Gastroesophageal sphincter (tissue), 4 donors: ENCODE measurements around the gene CTNNA1. TPM values are rescaled to one million over a fixed set of nuclear protein-coding genes. Genes with fewer than 3 reads are reported as not detected.

Experiments used
- ATAC-seq: fragments of 150-250 bp; one replicate; pipeline ENCODE4 v1.9.1; 2016; ENCODE audit warnings: mild to moderate bottlenecking, moderate library complexity
- H3K27ac ChIP-seq, 4 donors: fragments of 200-600 bp; sonication (generic) in 3 of 4; 1 replicate in 3 of 4; 2 replicates in 1 of 4; pipeline ENCODE4 v1.5.1; 2016 to 2019
- H3K27me3 ChIP-seq: fragments of 200-600 bp; sonication (generic); one replicate; pipeline ENCODE4 v1.5.1; 2019
- H3K36me3 ChIP-seq, 2 donors: fragments of 200-600 bp; sonication (generic); one replicate each; pipeline ENCODE4 v1.5.1; 2019; ENCODE audit warnings: control low read depth in 1 of 2
- H3K4me1 ChIP-seq, 3 donors: fragments of 200-600 bp; sonication (generic); 1 replicate in 2 of 3; 2 replicates in 1 of 3; pipeline ENCODE4 v1.5.1; 2016 to 2019; ENCODE audit warnings: control low read depth in 2 of 3
- H3K4me3 ChIP-seq, 2 donors: fragments of 200-600 bp; sonication (generic); one replicate each; pipeline ENCODE4 v1.5.1; 2019; ENCODE audit warnings: mild to moderate bottlenecking in 1 of 2, moderate library complexity in 1 of 2
- H3K9me3 ChIP-seq, 3 donors: fragments of 200-600 bp; sonication (generic); one replicate each; pipeline ENCODE4 v1.5.1; 2017 to 2019; ENCODE audit warnings: control low read depth in 2 of 3
- CTCF ChIP-seq, 4 experiments: fragments of 200-600 bp in 2 of 4; fragments of 450-650 bp in 2 of 4; sonication (generic) in 1 of 4; IDR thresholded peaks; one replicate each; pipeline ENCODE4 v1.5.1; 2017 to 2019; ENCODE audit warnings: antibody characterized with exemption in 4 of 4, mild to moderate bottlenecking in 2 of 4, moderate library complexity in 2 of 4
- EP300 ChIP-seq: sonication (generic); formaldehyde crosslinking; IDR thresholded peaks from one replicate; pipeline ENCODE4 v1.6.1; 2017; ENCODE audit warnings: antibody characterized with exemption, mild to moderate bottlenecking
- POLR2A ChIP-seq, 2 donors: fragments of 450-650 bp; IDR thresholded peaks; one replicate each; pipeline ENCODE4 v1.6.1; 2017; ENCODE audit warnings: antibody characterized with exemption in 2 of 2, mild to moderate bottlenecking in 2 of 2, moderate library complexity in 1 of 2
- POLR2AphosphoS5 ChIP-seq: sonication (generic); formaldehyde crosslinking; IDR thresholded peaks from one replicate; pipeline ENCODE4 v1.6.1; 2017; ENCODE audit warnings: antibody characterized with exemption
- WGBS, 2 donors: methylation state at CpG; one replicate each; pipeline ENCODE4 v1.1.5; 2018; ENCODE audit warnings: low coverage in 1 of 2; 5-methylcytosine and 5-hydroxymethylcytosine counted together
- total RNA-seq, 4 donors: library from RNA; depleted of rRNA; stranded (reverse); fragments of >200 nt; gene quantifications; one replicate each; pipeline ENCODE4 v1.1.0, GENCODE V29; 2016

CTNNA1 gene
- total RNA-seq, 4 donors from 2014 or later, result 289 to 425 (median 365) TPM

- Histone ChIP-seq H3K9me3 (no peaks in the 10 kb centered on the region), H3K4me1 (peaks cover 0 to 6% (median 0%) of the 10 kb centered on the region in 3 donors), H3K27ac (no peak overlapping the region), H3K36me3 (no peaks in the 10 kb centered on the region), H3K27me3 (no peaks in the 10 kb centered on the region), H3K4me3 (no peak overlapping the region)
- ATAC-seq, result no peak
- 96 to 100% methylated on average over 1 to 3 of the region's 3 CpGs for WGBS, 2 donors
- TF ChIP-seq POLR2AphosphoS5 (no peak), EP300 (no peak), POLR2A (IDR thresholded peaks at IDR 0.05) (no peak), CTCF (IDR thresholded peaks at IDR 0.05) (no peak)
Observed at GRCh38 chr5:138717399-138717798, 35.8 kb upstream of the CTNNA1 start.

- 70% methylated on average over 2 of the region's 2 CpGs; no CpG with 5 or more reads in 1 of the 2 donors for WGBS, 2 donors
- TF ChIP-seq EP300 (no peak), POLR2A (IDR thresholded peaks at IDR 0.05) (no peak), POLR2AphosphoS5 (no peak), CTCF (IDR thresholded peaks at IDR 0.05) (no peak)
- H3K36me3 ChIP-seq, result no peaks in the 10 kb centered on the region
- H3K27me3 ChIP-seq, result no peaks in the 10 kb centered on the region
- H3K4me3 ChIP-seq, result no peak overlapping the region
- no peak for ATAC-seq
- H3K27ac ChIP-seq, result no peak overlapping the region
- no peaks in the 10 kb centered on the region for H3K9me3 ChIP-seq
- peaks cover 0 to 13% (median 4%) of the 10 kb centered on the region in 3 donors for H3K4me1 ChIP-seq
Observed at GRCh38 chr5:138719811-138720210, 33.4 kb upstream of the CTNNA1 start.

- ATAC-seq, result no peak
- Histone ChIP-seq H3K4me1 (peaks cover 0 to 24% (median 13%) of the 10 kb centered on the region in 3 donors), H3K36me3 (no peaks in the 10 kb centered on the region), H3K4me3 (no peak overlapping the region), H3K27me3 (no peaks in the 10 kb centered on the region), H3K27ac (no peak overlapping the region), H3K9me3 (no peaks in the 10 kb centered on the region)
- TF ChIP-seq POLR2A (IDR thresholded peaks at IDR 0.05), result no peak
- no peak for TF ChIP-seq EP300
- TF ChIP-seq POLR2AphosphoS5, result no peak
- TF ChIP-seq CTCF (IDR thresholded peaks at IDR 0.05), result no peak
- WGBS, 2 donors, result 100% methylated on average over 1 to 2 of the region's 2 CpGs
Observed at GRCh38 chr5:138720840-138721239, 32.4 kb upstream of the CTNNA1 start.

GRCh38 chr5:138721979-138722378 is 31.2 kb upstream of the CTNNA1 start:
- H3K9me3 ChIP-seq, result no peaks in the 10 kb centered on the region
- no peak for ATAC-seq
- H3K36me3 ChIP-seq, result no peaks in the 10 kb centered on the region
- WGBS, 2 donors, result 47 to 80% methylated on average over 2 to 5 of the region's 5 CpGs
- no peak overlapping the region for H3K27ac ChIP-seq
- H3K4me1 ChIP-seq, result peaks cover 0 to 24% (median 16%) of the 10 kb centered on the region in 3 donors
- H3K27me3 ChIP-seq, result no peaks in the 10 kb centered on the region
- TF ChIP-seq EP300 (no peak), POLR2AphosphoS5 (no peak), CTCF (IDR thresholded peaks at IDR 0.05) (no peak), POLR2A (IDR thresholded peaks at IDR 0.05) (no peak)
- no peak overlapping the region for H3K4me3 ChIP-seq

GRCh38 chr5:138722544-138723177 is 30.6 kb upstream of the CTNNA1 start:
- Histone ChIP-seq H3K27ac (no peak overlapping the region), H3K4me1 (peaks cover 0 to 24% (median 16%) of the 10 kb centered on the region in 3 donors), H3K4me3 (no peak overlapping the region), H3K9me3 (no peaks in the 10 kb centered on the region), H3K36me3 (no peaks in the 10 kb centered on the region), H3K27me3 (no peaks in the 10 kb centered on the region)
- TF ChIP-seq EP300 (no peak), CTCF (IDR thresholded peaks at IDR 0.05) (no peak), POLR2A (IDR thresholded peaks at IDR 0.05) (no peak), POLR2AphosphoS5 (no peak)
- no peak for ATAC-seq
- 87 to 95% methylated on average over 7 to 8 of the region's 10 CpGs for WGBS, 2 donors
